GM20431 (cell line): ENCODE results near the gene PAM.

Source experiments
- in situ Hi-C: fragments of 300-500 bp; cut with MseI, MboI; formaldehyde crosslinking; loops from one replicate; pipeline ENCODE4 v1.15.0; 2020; ENCODE audit warnings: low sequenced_read_pairs; ENCODE audit not compliant: unreplicated experiment

Gene PAM

GRCh38 chr5:102754767-102755431 is at the start of gene PAM:
Gene PAM (plus strand): TSS chr5:102755305. CDS start chr5:102866196, 110,891 bp downstream.
- in situ Hi-C loops = no loop called here

- in situ Hi-C loops = no loop called here
These were observed 43.4 kb upstream of the PAM start for GRCh38 chr5:102711525-102712385.

- in situ Hi-C loops = no loop called here
These were observed 41.8 kb upstream of the PAM start for GRCh38 chr5:102713278-102713677.

- in situ Hi-C loops = no loop called here
These were observed 41.3 kb upstream of the PAM start for GRCh38 chr5:102713682-102714231.

- in situ Hi-C loops = no loop called here
These were observed 39.9 kb upstream of the PAM start for GRCh38 chr5:102715082-102715807.

- in situ Hi-C loops = no loop called here
These were observed 39.1 kb upstream of the PAM start for GRCh38 chr5:102716017-102716416.

GRCh38 chr5:102718819-102719218 is 36.3 kb upstream of the PAM start:
- in situ Hi-C loops = no loop called here

- in situ Hi-C loops = no loop called here
These were observed 35.2 kb upstream of the PAM start for GRCh38 chr5:102719886-102720285.

- in situ Hi-C loops = no loop called here
These were observed 34.1 kb upstream of the PAM start for GRCh38 chr5:102720969-102721368.

GRCh38 chr5:102722931-102723330 is 32.2 kb upstream of the PAM start:
- in situ Hi-C loops = no loop called here

GRCh38 chr5:102731693-102732092 is 23.4 kb upstream of the PAM start:
- in situ Hi-C loops = no loop called here

- in situ Hi-C loops = no loop called here
These were observed 21.6 kb upstream of the PAM start for GRCh38 chr5:102733534-102733933.

GRCh38 chr5:102737161-102737560 is 17.9 kb upstream of the PAM start:
- in situ Hi-C loops = no loop called here

GRCh38 chr5:102737805-102738469 is 17.2 kb upstream of the PAM start:
- in situ Hi-C loops = no loop called here

GRCh38 chr5:102740515-102740914 is 14.6 kb upstream of the PAM start:
- in situ Hi-C loops = no loop called here

GRCh38 chr5:102742215-102742614 is 12.9 kb upstream of the PAM start:
- in situ Hi-C loops = no loop called here

- in situ Hi-C loops = no loop called here
These were observed 11.2 kb upstream of the PAM start for GRCh38 chr5:102743900-102744299.

- in situ Hi-C loops = no loop called here
These were observed 7.5 kb upstream of the PAM start for GRCh38 chr5:102747386-102748166.

- in situ Hi-C loops = no loop called here
These were observed 5.6 kb upstream of the PAM start for GRCh38 chr5:102749416-102750030.
